GM19455 (cell line): Measurements from ENCODE around the gene USP40.

Experiments
- ATAC-seq: cut with Tn5 transposase; IDR thresholded peaks from one replicate; pipeline ENCODE4 v1.9.1; 2021; ENCODE audit not compliant: unreplicated experiment

The USP40 gene

DNA sequence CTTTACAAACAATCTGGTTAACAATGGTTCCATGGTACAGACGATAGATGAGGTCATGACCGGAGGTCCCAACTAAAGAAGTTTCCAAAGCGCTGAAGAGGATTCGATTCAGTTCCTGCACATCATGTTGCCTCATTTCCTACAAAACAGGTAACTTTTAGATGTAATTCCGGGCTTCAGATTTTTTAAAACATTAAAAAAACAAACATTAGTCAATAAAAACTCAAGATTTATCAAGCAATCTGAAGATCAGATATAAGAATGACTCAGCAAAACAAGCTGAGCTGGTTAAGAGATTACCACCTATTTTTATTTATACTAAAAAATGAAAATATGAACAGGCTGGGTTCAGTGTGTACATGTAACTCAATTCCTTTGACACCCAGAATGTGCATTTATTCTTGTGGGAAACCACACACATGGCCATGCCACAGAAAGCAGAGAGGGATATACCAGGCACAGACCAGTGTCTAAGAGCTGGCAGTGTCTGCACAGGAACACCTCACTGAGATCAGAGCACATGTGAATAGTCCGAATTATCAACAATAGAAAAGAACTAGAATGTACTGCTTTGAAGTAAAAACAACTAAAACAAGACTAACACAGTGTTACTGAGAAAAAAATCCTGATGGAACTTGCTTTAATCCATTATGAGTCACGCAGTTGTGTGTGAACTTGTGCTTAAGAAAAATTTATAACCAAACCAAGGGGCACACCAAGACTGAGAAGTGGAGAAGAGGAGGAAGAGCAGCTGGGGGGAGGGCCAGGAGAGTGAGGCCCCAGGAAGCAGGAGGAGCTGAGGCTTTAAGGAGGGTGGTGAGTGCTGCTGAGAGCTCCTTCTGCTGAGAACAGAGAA lies 9.5 kb downstream of the USP40 start:
- ATAC-seq = no peak

DNA sequence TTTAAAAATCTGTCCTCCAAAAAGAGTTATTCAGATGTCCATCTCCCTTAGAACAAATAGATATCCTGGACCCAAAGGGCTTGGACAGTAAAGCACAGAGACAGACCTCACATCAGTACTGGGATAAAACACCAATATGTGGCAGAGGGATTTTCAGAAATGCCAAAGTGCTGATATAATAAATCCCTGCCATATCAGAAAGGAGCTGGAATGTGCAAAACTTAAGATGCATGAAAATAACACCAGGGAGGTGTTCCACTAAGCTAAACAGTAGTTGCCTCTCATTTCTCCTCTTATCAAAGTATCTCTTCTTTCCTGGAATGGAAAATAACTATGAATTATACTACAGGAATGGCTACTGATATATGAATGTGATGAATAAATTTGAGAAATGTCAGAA lies 13.2 kb downstream of the USP40 start:
- ATAC-seq = no peak

DNA sequence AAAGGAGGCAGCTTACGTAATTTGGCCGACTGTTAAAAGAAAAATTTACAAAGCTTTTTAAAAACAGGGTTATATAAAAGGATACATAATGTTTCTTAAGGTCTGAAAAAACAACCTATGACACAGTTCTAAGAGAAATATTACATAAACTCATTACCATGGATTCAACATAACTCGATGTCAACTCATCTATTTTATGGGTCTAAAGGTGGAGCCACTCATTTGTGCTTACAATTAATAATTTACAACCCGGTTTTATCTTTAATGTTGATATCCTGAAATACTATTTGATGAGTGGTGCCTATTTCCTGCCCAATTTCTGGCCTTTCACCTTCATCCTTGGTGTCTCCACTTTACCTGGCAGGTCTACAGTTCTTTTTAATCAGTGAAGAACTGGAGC lies 15.1 kb downstream of the USP40 start:
- ATAC-seq = no peak

DNA sequence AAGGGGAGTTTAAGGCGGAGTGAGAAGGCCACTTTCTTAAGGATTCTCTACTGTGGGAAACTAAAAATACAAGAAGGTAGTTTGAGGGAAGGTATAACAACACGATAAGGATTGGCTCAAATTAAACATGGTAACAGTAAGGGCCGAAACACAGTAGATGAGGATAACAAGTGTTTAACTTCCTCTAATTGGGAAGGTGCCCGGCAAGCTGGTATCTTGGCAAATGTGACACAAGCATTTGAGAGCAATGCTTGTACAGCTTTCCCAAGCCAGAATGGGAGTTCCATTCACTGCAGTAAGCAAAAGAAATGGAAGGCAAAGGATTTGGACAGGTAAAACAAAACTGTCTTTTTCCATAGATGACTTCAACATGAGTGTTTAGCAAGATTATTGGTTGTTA lies 19.8 kb downstream of the USP40 start:
- ATAC-seq = no peak

GRCh38 chr2:233546101-233546500 lies 20.5 kb downstream of the USP40 start:
- ATAC-seq = no peak

- no peak for ATAC-seq
These were observed 22.4 kb downstream of the USP40 start for GRCh38 chr2:233544200-233544610.

- ATAC-seq = no peak
These were observed 24.1 kb downstream of the USP40 start for GRCh38 chr2:233542507-233542906.

GRCh38 chr2:233538741-233539140 lies 27.8 kb downstream of the USP40 start:
- no peak for ATAC-seq

DNA sequence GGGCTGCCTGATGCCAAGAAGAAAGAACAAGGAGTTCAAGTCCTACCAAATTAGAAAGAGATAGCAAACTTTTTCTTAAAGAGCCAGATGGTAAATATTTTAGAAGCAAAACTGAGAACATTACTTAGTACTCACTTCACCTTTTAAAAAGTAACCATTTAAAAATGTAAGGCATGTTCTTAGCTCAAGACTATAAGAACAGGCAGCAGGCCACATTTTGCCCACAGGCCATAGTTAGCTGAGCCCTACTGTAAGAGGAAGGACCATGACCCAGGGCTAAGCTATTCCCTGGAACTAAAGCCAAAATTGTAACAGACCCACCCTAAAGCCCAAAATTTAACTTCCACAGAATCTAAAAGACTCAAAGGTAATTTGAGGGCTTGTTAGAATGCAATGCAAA lies 31.3 kb downstream of the USP40 start:
- ATAC-seq = no peak

DNA sequence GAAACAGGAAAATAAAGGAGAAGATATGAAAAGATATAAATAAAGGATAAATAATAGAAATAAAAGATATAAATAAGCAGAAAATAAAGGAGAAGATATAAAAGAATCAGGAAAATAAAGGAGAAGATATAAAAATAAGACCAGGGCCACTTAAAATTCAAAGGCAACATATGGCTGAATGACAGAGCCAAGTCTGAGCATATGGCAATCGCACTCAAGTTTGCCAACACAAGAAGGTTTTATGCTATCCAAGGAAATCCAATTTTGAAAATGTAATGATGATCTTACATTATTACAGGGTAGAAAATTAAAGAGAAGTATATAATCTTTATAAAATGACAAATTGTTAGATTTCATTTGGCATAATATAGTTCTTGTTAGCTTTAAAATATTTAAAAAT lies 33.6 kb downstream of the USP40 start:
- no peak for ATAC-seq

- ATAC-seq = no peak
These were observed 34.6 kb downstream of the USP40 start for GRCh38 chr2:233531955-233532354.

DNA sequence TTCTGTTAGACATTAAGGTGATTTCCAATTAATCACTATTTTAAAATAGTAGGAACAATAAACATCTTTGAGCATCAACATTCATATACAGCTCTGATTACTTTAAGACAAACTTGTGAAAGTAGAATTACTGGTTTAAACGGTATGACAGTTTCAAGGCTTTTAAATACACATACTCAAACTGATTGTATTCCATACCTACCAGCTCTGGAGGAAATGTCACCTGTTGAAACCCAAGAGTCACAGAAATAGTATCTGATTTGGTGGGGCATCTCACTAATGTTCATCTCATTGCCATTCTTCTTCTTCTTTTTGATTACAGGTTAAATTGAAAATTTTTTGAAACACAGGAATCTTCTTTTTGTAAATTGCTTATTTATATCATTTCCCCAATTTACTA lies 36.2 kb downstream of the USP40 start:
- no peak for ATAC-seq

- no peak for ATAC-seq
These were observed 38.4 kb downstream of the USP40 start for GRCh38 chr2:233528182-233528581.

DNA sequence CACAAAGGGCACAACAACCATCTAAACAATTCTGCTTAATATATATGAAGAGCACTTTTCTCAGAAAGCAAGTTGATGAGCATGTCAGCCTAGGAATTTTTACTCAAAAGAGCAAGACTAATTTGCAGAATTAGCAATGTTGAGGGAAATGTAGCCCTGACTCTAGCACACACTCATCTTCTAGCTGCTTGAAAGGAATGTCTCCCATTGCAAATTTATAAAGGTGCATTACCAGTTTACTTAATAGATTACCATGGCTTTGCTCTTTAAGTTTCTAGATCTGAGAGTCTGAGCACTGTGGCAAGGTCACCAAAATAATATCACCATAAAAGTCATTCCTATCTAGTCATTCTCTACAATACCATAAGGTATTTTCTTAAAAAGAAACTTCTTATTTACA lies 40.8 kb downstream of the USP40 start:
- ATAC-seq = no peak

DNA sequence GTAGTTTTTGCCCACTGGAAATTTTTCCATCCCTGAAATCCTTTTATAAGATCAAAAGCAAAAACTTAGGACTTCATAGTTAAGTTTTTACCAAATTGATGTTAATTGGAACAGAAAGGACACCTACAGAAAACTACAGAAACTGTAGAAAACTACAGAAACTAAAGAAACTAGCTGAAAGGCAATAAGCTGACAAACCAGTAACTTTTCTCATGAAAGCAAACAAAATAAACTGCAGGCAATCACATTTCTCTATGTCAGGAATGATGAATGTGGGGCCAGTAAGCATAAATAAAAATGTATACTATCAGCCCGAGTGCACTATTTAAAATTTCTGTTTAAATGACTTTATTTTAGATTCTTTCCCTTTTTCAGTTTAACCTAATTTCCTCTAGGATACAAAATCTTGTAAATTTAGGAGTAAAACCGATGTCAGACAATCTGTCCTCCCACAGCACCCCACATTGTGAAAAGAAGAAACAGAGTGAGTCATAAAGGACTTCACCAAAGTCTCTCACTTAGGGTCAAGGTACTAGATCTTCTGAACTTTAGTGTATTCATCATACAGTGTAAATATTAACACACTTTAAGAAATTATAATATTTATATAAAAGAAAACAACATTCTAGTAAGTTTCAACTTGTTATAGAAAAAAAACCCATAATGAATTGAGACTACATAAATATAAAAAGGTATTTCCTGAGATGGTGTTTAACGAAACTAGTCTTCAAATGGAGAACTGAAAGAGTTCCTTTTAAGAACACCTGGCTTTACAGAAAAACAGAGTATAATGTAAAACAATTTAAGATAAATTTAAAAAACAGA lies 46.6 kb downstream of the USP40 start:
- peak; percentile 93 for ATAC-seq

DNA sequence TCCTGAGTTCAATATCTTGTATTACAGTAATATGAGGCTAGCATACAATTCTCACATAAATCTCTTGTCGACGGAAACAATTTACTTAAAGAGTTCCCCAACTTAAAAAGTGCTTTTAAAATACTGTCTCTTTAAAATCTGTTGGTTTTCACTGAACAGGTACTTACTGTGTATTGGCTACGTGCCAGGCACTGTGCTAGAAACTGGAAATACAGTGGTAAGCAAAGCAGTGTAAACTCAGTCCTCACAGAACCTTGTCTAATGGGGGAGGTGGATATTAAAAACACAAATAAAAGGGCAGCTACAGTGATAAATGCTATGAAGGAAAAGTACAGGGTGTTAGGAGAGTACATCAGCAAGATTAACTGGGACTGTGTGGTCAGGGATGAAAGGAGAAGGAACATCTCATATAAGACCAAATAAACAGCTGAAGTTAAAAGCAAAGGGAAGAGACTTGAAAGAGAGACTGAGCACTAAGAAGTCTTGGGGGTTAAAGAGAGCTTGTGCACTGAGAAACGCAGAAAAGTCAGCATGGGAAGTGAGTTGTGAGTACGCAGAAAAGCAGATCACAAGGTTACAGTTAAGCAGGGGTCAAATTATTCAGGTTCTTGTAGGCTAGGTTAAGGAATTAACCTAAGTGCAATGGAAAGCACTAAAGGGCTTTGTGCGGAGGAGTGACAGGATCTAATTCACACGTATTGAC lies 52.5 kb downstream of the USP40 start:
- no peak for ATAC-seq

GRCh38 chr2:233503947-233504637 lies 62.5 kb downstream of the USP40 start:
- ATAC-seq = no peak

DNA sequence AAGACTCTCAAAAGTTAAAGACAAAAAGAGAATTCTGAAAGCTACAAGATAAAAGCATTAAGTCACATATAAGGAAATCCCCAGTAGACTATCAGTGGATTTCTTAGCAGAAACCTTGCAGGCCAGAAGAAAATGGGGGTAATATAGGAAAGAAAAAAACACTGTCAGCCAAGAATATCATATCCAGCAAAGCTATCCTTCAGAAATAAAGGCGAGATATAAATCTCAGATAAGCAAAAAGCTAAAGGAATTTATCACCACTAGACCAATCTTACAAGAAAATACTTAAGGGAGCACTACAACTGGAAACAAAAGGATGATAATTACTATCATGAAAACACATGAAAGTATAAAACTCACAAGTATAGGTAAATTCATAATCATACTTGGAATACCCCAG lies 63.1 kb downstream of the USP40 start:
- ATAC-seq = no peak

DNA sequence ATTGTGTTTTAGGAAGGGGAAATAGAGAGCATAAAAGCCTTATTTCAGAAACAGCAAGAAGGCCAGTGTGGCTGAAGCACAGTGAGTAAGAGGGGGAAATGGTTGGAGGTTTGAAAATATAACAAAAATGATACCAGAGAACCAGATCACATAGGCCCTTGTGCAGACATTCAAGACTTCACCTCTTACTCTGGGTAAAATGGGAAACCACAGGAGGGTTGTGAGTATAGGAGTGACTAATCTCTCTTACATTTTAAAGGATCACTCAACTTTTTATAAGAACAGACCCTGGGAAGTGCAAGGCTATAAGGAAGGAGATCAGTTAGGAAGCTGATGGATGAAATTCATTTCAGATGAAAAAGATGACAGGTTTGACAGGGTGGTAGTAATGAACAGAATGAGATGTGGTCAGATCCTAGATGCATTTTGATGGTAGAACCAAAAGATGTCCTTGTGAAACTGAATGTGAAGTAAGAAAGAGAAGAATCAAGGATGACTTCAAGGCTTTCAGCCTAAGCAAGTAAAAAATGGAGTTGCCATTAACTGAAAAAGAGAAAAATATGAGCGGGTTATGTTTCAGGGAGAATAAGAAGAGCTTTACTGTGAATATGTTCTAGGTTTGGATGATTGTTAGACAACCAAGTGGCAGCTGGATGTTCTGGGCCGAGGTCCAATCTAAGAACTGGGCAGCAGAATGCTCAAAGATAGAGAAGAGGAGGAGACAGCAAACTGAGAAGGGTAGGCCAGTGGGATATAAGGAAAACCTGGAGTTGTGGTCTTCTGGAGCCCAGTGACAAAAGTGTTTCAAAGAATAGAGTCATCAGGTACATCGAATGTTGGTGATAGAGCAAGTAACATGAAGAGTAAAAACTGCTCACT lies 65.1 kb downstream of the USP40 start:
- ATAC-seq = no peak

DNA sequence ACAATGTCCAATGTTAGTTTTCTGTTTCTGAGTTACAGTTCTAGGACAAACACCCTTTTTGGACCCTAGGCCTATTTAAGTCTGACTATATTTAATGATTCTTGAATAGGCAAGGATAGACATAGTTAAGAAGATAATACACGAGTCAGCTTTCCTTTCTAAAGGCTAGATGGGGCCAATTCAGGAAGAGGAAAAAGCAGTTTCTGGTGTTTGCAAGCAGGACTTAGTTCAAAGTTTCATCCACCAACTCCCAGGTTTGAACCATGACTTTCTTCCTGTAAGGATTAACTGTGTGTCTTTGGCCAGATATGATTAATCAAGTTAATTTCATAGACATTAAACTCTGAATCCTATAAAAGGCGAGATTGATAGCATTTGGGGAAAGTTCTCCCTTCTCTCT lies 66.7 kb downstream of the USP40 start:
- ATAC-seq = no peak
